PC-9 (cell line): ENCODE data around the gene B4GALT1. TPM values are rescaled to one million over a fixed set of nuclear protein-coding genes. Genes with fewer than 3 reads are reported as not detected.

Source experiments
- BruUV-seq: library from RNA; stranded (reverse); fragments of 400-500 nt; replicated peaks from 2 replicates; lab custom pipeline; 2021; lab: Mats Ljungman, UMichigan
- CTCF ChIA-PET: fragments of 300-600 bp; sonication (Branson Sonifier 250); formaldehyde crosslinking; loops from one replicate; lab custom pipeline; 2022; ENCODE audit warnings: antibody characterized with exemption; lab: Charles Lee
- POLR2A ChIA-PET: fragments of 300-600 bp; sonication (Branson Sonifier 250); formaldehyde crosslinking; loops from one replicate; lab custom pipeline; 2022; ENCODE audit warnings: antibody characterized with exemption; ENCODE audit not compliant: unreplicated experiment; lab: Charles Lee
- DNase-seq, 2 experiments: peaks; one replicate each; pipeline versions ENCODE4 v3.0.0 to v3.0.0-alpha.2; 2015 to 2022; ENCODE audit warnings: mixed read lengths in 1 of 2
- H2AFZ ChIP-seq: fragments of 200-600 bp; sonication (generic); 2 replicates; pipeline ENCODE4 v1.8.1; 2017; ENCODE audit warnings: antibody characterized with exemption
- H3F3A ChIP-seq: fragments of 200-600 bp; sonication (generic); 2 replicates; pipeline ENCODE4 v1.8.1; 2017; ENCODE audit warnings: antibody characterized with exemption, mild to moderate bottlenecking, low read depth; ENCODE audit not compliant: insufficient read depth
- H3K27ac ChIP-seq: fragments of 200-600 bp; sonication (generic); 2 replicates; pipeline ENCODE4 v1.6.1; 2016; ENCODE audit warnings: mixed run types
- H3K27me3 ChIP-seq: fragments of 200-600 bp; sonication (generic); 2 replicates; pipeline ENCODE4 v1.6.1; 2016; ENCODE audit warnings: low read depth, mixed run types; ENCODE audit not compliant: insufficient read depth
- H3K36me3 ChIP-seq: fragments of 200-600 bp; sonication (generic); 2 replicates; pipeline ENCODE4 v1.6.1; 2016; ENCODE audit warnings: low read depth, mixed run types
- H3K4me1 ChIP-seq: fragments of 200-600 bp; sonication (generic); replicated peaks from 2 replicates; pipeline ENCODE4 v1.6.1; 2016; ENCODE audit warnings: mixed run types; ENCODE audit not compliant: insufficient read depth
- H3K4me2 ChIP-seq: fragments of 200-600 bp; sonication (generic); 2 replicates; pipeline ENCODE4 v1.6.1; 2017; ENCODE audit warnings: mixed run types
- H3K4me3 ChIP-seq: fragments of 200-600 bp; sonication (generic); 2 replicates; pipeline ENCODE4 v1.6.1; 2016; ENCODE audit warnings: mixed run types
- H3K79me2 ChIP-seq: fragments of 200-600 bp; sonication (generic); 2 replicates; pipeline ENCODE4 v1.6.1; 2017; ENCODE audit warnings: low read depth, mixed run types
- H3K9me2 ChIP-seq: fragments of 200-600 bp; sonication (generic); 2 replicates; pipeline ENCODE4 v1.8.1; 2017; ENCODE audit warnings: mild to moderate bottlenecking; ENCODE audit not compliant: insufficient read depth
- H3K9me3 ChIP-seq: fragments of 200-600 bp; sonication (generic); 2 replicates; pipeline ENCODE4 v1.8.1; 2016; ENCODE audit warnings: low read depth; ENCODE audit not compliant: insufficient read depth
- H4K20me1 ChIP-seq: fragments of 200-600 bp; sonication (generic); 2 replicates; pipeline ENCODE4 v1.8.1; 2017; ENCODE audit not compliant: insufficient read depth
- CTCF ChIP-seq: fragments of 200-600 bp; sonication (generic); conservative IDR thresholded peaks from 2 replicates; pipeline ENCODE4 v1.6.1; 2017; ENCODE audit warnings: mixed run types, antibody characterized with exemption, mild to moderate bottlenecking, moderate library complexity
- EZH2 ChIP-seq: fragments of 200-600 bp; sonication (generic); IDR thresholded peaks from 2 replicates; pipeline ENCODE4 v1.8.0; 2017; ENCODE audit warnings: antibody characterized with exemption, low read depth
- intact Hi-C: fragments of 100-400 bp; cut with micrococcal nuclease; formaldehyde crosslinking; loops from one replicate; pipeline ENCODE4 v1.10.0; 2022; ENCODE audit not compliant: unreplicated experiment
- total RNA-seq: library from RNA; stranded (reverse); gene quantifications from 2 replicates; pipeline ENCODE4 v1.2.3, GENCODE V29; 2021

Gene B4GALT1
- total RNA-seq, 1 experiment from 2014 or later = 87.2 TPM

DNA sequence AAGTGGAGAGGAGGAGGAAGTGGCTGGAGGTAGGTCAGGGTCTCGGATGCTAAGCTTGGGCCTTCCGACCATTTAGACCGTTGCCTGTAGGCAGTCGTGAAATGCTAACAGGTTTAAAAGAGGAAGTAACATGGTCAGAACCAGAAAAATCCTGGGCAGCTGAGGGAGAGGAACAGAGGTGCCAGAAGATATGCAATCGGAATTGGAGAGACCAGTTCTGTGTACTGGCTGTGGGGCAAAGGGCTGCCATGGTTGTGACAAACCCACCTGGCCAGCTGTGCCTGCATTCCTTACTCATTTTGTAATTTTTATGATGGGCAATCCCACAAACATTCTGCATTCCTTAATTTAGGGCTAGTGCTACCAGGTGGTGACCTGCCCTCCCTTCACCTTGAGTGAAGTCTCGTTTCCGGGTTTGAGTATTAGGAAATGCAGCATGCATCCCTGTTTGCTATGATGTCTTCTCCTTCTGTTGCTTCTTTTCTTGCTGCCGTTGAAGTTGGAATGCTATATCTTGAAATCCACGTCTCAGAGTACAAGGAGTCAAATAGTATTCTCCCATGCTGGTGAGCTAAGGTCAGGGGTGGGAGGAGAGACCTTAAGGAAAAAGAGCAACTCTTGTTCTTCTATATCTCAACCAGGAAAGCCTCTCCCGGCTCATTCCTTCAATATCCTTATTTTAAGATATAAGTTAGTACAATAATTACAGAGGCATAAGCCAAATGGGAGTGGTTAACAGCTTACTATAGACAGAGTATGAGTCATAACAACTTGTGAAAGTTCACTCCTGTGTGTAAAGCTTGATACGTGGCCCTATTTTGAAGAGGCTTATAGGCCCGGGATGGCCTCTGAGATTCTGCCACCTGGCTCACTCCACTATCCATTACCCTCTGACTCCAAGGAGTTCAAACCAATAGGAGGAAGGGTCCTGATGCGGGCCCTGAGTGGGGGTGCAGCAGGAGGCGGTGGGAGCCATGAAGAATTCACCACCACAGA lies 37.0 kb downstream of the B4GALT1 start:
- no peaks in the 10 kb centered on the region for H3K9me3 ChIP-seq
- no peaks in the 10 kb centered on the region for H3K27me3 ChIP-seq
- H3K9me2 ChIP-seq = no peaks in the 10 kb centered on the region
- no TSS peak for BruUV-seq
- peaks cover 53% of the 10 kb centered on the region for H3K4me1 ChIP-seq
- no peak for TF ChIP-seq CTCF
- TF ChIP-seq EZH2 = no peak
- H3K27ac ChIP-seq = peak overlapping the region; percentile 88
- intact Hi-C loops = loop anchor here (1.0 to 2.0 kb wide), 4 partner anchors 23 to 49 kb away; partner anchors contain the start of gene B4GALT1
- CTCF ChIA-PET = no interaction called here
- peak overlapping the region; percentile 81 for H3K4me2 ChIP-seq
- H3K36me3 ChIP-seq = no peaks in the 10 kb centered on the region; the same call in 1 of the 2 replicates
- H3F3A ChIP-seq = peaks cover 32% of the 10 kb centered on the region
- H2AFZ ChIP-seq = no peak overlapping the region
- H4K20me1 ChIP-seq = no peaks in the 10 kb centered on the region
- H3K4me3 ChIP-seq = peak overlapping the region; percentile 37; the same call in 1 of the 2 replicates
- POLR2A ChIA-PET = no interaction called here
- peak; percentile 72 to 93 for DNase-seq
- H3K79me2 ChIP-seq = peaks cover 36% of the 10 kb centered on the region

DNA sequence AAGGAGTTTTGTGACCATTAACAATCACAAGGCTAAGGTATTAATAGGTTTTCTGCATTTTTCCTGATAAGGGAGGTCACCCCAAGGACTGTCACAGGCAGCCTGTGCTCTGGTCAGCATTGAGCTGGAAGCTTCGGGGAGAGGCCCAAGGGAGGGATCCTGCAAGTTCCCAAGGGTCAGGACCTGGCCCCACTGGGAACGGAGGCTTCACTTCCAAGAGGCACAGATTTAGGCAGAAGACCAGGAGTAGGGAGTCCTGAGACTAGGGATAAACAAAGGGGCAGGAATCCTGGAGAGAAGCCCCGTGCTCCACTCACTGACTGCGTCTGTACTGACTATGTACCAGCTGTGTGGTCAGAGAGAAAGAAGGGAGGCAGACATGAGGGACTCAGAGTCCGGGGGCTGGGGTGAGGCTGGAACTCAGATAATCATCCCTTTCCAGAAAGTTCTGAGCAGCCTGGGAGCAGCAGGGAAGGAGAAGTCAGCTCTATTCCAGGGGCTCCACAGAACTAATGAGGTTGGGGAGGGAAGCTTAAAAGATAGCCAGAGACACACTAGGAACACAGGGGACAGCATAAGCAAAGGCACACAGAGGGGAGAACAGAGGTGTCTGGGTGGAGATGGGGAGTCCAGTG lies 37.8 kb downstream of the B4GALT1 start:
- Histone ChIP-seq H3K9me3 (no peaks in the 10 kb centered on the region), H4K20me1 (no peaks in the 10 kb centered on the region), H3K4me1 (peaks cover 53% of the 10 kb centered on the region), H3K4me2 (peak overlapping the region; percentile 81), H3F3A (peaks cover 32% of the 10 kb centered on the region), H3K79me2 (peaks cover 36% of the 10 kb centered on the region), H3K36me3 (no peaks in the 10 kb centered on the region; the same call in 1 of the 2 replicates), H3K27me3 (no peaks in the 10 kb centered on the region), H3K27ac (peak overlapping the region; percentile 88), H3K9me2 (no peaks in the 10 kb centered on the region), H2AFZ (no peak overlapping the region), H3K4me3 (peak overlapping the region; percentile 37; the same call in 1 of the 2 replicates)
- ChIA-PET CTCF (no interaction called here), POLR2A (no interaction called here)
- TF ChIP-seq CTCF (no peak), EZH2 (no peak)
- no peak for DNase-seq
- intact Hi-C loops = no loop called here
- no TSS peak for BruUV-seq

- Histone ChIP-seq H3K9me3 (no peaks in the 10 kb centered on the region), H3K4me3 (no peak overlapping the region), H4K20me1 (no peaks in the 10 kb centered on the region), H2AFZ (no peak overlapping the region), H3K4me1 (peaks cover 53% of the 10 kb centered on the region), H3K79me2 (peaks cover 41% of the 10 kb centered on the region), H3K27me3 (no peaks in the 10 kb centered on the region), H3K36me3 (no peaks in the 10 kb centered on the region), H3K27ac (peak overlapping the region; percentile 88; the same call in 1 of the 2 replicates), H3K4me2 (peak overlapping the region; percentile 81), H3K9me2 (no peaks in the 10 kb centered on the region), H3F3A (peaks cover 32% of the 10 kb centered on the region)
- POLR2A ChIA-PET = no interaction called here
- no peak for DNase-seq
- intact Hi-C loops = no loop called here
- no peak for TF ChIP-seq EZH2
- no peak for TF ChIP-seq CTCF
- BruUV-seq = no TSS peak
- CTCF ChIA-PET = interaction anchor here (0.6 kb wide), 1 partner anchor 71 kb away, joined by 4 read pairs; no protein-coding TSS in a partner anchor
Observed at GRCh38 chr9:33128570-33128969, 38.6 kb downstream of the B4GALT1 start.
